ENCODE results near the gene HNF4A.

GRCh38 chr20:44419131-44419844 is 63.8 kb downstream of the HNF4A start:
- TF ChIP-seq CTCF (IDR thresholded peaks at IDR 0.05) (no peak), POLR2A (IDR thresholded peaks at IDR 0.05) (no peak), EP300 (IDR thresholded peaks at IDR 0.05) (no peak)

Measured in ovary (tissue), 3 donors.